Activated CD4-positive, alpha-beta T cell treated with anti-CD3 and anti-CD28 coated beads for 4 hours (primary cell): Measurements from ENCODE around the gene CPAMD8.

Experiments used
- DNase-seq, 2 donors: peaks; one replicate each; pipeline ENCODE4 v3.0.0-alpha.2; 2020

The CPAMD8 gene

DNA sequence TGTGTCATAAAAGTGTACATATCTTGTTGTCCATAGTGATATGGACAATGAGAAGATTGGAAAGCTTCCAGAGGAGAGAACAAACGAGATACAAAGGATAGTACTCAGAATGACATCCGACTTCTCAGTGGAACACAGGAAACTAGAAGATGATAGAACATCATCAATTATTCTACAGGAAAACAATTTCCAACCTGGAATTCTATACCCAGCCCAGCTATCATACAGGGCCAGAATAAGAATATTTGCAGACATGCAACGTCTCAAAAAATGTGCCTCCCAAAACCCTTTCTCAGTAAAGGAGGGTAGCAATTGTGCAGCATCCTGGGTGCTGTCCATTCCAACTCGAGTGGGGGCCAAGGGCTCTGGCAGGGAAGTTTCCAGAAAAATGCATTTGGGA lies 113.8 kb downstream of the CPAMD8 start:
- DNase-seq: no peak

DNA sequence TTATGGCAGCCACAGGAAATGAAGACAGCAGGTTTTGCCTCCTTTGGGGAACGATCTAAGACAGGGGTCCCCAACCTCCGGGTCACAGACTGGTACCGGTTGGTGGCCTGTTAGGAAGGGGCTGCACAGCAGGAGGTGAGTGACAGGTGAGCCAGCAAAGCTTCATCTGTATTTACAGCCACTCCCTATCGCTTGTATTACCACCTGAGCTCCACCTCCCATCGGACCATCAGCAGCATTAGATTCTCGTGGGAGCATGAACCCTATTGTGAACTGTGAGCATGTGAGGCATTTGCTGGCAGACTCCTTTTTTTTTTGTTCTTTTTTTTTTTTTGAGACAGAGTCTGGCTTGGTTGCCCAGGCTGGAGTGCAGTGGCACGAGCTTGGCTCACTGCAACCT lies 115.6 kb downstream of the CPAMD8 start:
- no peak for DNase-seq

DNA sequence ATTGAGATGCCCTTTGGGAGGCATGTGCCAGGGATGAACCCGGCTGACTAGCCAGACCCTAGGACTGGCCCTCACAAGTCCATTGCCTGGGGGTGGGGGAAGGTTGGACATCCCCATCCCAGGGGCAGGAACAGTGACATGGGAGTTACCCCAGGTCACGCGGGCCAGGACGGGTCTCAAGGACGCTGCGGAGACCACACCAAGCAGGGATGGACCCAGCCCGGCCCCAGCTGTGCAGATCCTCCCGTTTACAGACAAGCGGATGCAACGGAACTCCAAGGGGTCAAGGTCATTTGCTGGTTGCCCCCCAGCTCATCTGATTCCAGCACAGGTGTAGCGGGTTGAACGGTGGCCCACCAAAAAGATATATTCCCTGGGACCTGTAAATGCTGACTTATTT lies 117.9 kb downstream of the CPAMD8 start:
- no peak for DNase-seq

DNA sequence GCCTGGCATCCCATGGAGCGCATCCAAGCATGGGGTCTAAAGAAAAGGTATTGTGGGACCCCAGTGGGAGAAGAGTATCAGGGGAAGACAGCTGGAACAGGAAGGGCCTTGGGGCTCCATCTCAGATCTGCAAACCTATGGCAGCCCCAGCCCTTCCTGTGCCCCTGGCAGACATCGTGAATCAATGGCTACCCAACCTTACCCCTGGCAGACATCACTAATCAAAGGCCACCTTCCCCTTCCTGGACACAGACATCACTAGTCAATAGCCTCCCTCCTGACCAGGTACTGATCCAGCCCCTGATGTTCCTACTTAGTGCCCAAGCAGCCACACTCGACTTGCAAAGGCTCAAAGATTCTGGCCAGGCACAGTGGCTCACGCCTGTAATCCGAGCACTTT lies 122.0 kb downstream of the CPAMD8 start:
- no peak for DNase-seq

DNA sequence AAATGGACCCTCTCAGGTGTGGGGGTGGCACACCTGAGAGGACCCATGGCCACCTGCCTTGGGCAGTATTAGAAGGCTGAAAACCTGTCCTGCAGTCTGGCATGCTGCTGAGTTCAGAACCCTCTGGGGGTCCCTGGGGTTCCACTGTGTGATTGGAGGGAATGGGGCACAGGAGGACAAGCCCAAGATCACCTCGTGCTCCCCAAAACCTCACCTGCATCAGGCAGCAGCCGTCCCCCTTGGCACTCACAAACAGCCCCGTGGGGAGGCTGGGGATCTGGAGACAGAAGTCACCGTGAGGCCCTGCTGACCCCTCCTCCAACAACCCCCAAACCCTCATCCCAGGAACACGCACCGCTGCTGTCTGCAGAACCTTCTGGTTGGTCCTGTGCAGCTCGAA lies 123.3 kb downstream of the CPAMD8 start:
- DNase-seq: no peak

DNA sequence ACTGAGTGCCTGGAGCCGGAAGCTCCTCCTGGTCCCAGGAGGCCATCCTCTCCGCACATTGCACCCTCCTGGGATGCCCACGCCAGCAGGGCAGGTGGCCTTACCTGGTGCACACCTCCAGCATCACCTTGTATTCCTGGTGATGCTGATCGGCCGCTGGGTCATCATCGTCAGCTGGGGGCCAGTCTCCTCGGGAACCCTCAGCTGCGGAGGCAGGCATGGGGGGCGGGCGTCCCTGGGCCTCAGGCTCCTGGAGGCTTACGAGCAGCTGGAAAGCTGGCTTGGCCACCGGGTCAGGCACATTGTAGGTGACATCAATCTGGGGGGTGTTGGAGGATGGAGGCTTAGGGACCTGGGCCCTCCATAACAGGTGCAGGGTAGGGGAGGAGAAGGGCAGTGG lies 124.1 kb downstream of the CPAMD8 start:
- no peak for DNase-seq

DNA sequence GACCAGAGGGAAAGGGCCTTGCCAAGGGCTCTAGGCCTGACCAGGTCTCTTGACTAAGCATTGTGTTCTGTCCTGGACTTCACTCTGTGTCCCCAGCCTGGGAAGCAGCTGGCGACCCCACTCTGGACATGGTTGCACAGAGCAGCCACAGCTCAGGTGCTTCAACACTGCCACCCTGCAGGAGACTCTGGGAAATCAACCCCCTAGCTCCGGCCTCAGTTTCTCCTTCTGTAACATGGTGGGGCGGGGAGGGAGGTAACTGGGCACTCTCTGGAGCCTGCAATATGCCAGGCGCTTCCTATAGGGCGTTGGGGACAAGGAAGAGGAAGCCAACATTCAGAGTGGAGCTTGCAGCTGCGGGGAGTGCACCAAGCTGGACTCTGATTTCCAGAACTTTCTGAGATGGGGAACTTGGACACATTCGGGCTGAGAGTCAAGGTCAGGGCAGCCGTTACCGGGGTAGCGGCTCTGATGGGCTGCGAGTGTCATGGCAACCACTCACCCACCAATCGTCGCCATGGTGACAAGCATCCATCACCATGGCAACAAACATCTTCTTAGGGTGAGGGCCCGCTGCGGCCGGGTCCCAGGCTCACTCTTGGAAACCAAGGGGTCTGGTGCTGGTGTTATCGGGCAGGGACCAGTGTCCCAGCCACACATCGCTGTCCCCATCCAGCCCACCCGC lies 125.0 kb downstream of the CPAMD8 start:
- no peak for DNase-seq

DNA sequence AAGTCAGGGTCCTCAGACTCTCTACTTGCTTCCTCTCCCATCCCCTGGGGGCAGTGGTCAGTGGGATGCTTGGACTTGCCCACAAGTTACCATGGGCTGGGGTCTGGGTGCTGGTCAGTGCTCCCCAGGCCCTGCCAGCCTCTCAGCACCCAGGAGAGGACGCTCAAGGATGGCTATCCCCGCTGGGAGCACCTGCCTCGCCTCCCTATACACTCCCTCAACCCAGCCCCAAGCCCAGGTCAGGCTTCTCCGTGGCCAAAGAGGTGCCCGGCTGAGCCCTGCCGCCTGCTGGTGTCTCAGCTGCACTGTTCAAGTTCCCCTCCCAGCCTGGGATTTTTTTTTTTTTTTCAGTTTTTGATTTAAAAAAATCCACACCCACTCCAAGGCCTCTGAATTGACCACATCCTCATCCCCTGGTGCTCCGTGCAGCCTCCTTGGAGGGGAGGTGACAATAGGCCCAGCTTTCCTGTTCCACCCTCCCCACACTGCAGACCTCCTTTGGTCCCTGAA lies 127.0 kb downstream of the CPAMD8 start:
- no peak for DNase-seq

DNA sequence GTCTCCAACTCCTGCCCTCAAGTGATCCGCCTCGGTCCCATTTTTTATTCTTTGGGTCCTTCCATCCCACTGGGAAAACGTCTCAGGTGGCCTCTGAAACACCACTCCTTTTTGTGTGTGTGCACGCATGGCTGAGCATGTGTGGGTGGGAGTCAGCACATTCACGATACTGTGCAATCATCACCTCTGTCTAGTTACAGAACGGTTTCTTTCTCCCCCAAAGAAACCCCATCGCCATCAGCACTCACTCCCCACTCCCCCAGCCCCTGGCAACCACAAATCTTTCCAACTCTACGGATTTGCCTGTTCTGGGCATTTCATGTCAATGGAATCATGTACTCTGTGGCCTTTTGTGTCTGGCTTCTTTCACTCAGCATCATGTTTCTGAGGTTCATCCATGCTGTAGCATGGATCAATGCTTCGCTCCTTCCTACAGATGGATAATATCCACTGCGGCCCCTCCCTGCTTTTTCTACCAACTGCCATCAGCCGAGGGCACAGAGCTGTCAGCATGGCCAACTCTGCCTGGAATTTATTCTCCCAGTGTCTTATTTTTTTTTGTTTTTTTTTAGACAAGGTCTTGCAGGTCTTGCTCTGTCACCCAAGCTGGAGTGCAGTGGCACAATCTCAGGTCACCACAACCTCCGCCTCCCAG lies 128.1 kb downstream of the CPAMD8 start:
- no peak for DNase-seq

DNA sequence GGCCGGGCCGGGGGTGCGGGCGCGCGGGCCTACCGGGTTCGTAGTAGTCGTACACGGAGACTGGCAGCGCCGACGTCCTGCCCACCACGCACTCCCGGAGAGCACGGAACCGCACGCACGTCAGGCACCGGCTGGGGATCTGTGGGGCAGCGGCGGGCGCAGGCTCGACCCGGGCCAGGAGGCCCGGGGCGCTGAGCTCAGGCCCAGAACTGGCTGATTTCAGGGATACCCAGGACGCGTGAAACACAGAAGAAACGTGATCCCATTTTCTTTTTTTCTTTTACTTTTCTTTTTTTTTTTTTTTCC lies 128.8 kb downstream of the CPAMD8 start:
- no peak for DNase-seq

DNA sequence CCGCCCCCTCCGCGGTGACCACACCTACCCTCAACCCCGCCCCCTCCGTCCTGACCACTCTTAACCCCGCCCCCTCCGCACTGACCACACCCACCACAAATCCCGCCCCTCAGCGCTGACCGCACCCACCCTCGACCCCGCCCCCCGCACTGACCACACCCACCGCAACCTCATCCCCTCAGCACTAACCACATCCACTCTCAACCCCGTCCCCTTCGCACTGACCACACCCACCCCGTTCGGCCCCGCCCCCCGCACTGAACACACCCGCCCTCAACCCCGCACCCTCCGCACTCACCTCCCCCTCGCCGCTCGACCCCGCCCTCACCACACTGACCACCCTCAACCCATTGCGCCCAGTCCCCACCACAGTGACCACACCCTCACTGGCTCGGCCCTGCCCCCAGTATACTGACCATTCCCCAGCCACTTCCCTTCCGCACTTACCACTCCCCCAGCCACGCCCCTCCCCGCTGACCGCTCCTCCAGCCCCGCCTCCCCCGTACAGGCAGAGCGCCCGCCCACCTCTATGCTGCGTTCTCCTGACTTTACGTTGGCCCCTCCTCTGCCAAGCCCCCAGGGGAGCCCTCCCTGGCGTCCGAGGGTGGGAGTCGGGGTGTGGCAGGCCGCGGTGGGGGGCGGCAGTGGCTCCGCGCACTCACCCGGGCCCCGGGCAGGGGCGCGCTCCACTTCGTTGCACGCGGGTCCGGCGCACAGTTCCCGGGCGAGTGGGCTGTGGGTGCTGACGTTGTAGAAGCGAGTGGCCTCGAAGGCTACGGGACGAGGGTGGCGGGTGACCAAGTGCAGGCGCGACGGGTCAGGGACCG lies 129.4 kb downstream of the CPAMD8 start:
- peak; percentile 33 to 63 for DNase-seq

DNA sequence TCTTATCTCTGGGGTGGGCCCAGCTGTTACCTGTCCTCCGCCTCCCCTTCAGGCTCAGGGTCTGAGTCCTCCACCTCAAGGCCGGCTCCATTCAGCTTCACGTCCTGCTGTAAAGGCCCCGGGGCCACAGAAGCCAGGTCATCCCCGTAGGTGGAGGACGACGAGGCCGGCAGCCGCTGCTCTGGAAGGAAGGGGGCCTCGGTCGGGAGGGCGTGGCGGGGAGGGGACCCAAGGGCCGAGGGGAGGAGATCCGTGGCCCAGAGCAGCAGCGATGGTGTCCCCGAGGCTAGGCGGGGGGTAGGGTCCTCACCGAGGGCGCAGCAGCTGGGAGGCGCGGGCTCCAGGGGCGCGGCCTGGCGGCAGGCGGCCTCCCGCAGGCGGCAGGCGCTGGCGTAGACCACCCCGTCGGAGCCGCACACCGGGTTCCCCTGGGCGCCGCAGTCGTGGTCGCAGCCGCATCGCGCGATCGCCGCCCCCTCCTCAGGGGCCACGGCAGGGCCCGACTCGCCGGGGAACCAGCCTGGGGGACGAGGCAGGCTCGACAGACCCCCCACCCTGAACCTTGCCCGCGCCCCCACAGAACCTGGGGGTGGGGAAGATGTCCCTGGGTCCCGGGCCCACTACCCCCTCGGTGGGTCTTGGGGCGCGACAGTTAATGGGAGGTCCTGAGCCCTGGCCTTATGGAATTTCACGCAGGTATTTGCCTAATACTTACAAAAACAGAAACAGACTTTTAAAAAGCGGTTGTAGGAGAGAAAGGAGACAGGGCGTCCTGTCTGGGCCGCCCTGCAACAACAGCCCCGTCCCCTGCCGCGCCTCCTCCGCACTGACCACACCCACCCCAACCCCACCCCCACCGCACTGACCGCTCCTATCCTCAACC lies 130.2 kb downstream of the CPAMD8 start:
- no peak for DNase-seq

DNA sequence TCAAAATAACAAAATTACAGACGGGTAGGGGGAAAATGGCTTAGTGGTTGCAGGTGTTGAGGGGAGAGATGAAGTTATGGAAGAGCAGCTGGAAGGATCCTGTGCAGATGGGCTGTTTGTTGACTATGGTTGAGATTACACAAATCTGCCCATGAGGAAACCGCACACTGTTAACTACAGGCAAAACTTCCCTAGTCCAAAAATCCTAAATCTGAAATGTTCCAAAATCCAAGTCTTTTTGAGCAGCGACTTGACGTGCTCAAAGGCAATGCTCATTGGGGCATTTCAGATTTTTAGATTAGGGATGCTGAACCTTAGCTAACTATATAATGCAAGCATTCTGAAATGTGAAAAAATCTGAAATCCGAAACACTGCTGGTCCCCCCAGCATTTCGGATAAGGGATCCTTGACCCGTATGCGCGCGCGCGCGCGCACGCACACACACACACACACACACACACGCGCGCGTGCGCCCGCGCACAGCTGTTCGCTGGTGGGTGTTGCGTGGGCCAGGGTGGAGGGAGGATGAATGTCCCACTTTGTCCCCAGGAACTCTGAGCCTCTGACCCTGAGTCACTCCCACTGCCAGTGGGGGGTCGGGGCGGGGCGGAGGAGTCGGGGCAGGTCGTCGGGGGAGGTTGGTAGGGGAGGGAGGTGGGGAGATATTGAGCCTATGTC lies 131.0 kb downstream of the CPAMD8 start:
- no peak for DNase-seq

DNA sequence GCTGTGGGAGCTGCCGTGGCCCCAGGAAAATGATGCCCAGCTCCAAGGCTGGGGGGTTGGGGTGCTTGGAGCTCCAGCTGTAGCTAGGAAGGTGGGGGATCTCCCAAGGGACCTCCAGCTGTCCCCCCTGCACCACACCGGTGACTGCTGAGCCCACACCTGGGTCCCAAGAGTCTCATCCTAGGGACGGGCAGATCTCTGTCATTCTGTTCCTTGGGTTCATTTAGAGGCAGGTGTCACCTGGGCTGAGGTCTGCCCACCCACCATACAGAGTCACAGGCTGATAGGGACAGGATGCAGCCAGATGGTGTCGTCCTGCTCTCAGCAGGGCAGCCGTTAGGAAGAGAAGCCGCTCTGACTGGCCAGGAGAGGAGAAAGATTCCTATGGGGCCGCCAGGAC lies 132.5 kb downstream of the CPAMD8 start:
- no peak for DNase-seq

DNA sequence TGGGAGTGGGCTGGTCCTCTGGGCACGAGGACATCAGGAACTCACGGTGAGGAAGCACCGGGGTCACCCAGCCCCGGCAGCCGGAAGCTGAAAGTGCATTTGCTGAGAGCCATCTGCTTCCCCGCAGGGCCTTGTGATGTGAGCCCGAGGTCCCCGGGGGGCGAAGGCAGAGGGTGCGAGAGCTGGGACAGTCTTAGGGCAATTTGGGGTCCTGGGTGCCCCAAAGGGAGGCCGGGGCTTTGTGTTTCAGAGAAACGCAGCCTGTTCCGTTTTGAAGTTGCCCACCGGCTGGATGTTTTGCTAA lies 133.0 kb downstream of the CPAMD8 start:
- no peak for DNase-seq

DNA sequence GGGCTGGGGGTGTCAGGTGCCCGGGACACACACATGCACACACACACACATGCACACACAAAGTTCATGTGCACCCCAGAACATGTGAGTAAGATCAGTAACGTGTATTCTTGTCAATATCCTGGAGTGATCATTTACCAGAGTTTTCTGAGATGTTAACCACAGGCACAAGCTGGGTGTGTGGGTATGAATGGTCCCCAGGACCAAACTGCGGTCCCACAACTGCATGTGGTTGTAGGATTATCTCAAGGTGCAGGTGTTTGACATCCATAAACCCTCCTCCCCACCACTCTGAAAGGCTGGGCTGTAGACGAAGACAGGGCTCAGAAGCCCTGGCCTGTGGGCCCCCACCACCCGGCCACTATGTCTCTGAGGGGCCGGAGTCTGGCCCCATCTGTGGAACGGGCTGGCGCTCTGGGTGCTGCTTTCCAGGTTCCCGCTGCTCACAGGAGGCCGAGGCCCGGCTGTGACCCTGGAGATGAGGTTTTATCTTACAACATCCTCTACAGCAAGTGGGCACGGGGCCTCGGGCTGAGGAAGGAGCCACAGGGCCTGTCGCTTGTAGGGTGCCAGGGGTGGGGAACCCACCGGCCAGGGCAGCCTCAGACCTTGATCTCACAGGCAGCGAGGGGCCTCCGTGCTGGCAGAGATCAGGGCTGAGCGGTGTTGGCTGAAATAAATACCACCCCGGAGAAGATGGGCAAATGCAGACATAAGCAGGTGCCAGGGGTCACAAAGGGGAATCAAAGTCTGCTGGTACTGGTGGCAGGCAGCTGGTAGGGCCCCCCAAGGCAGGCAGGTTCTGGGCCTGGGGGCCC lies 133.5 kb downstream of the CPAMD8 start:
- DNase-seq: no peak

DNA sequence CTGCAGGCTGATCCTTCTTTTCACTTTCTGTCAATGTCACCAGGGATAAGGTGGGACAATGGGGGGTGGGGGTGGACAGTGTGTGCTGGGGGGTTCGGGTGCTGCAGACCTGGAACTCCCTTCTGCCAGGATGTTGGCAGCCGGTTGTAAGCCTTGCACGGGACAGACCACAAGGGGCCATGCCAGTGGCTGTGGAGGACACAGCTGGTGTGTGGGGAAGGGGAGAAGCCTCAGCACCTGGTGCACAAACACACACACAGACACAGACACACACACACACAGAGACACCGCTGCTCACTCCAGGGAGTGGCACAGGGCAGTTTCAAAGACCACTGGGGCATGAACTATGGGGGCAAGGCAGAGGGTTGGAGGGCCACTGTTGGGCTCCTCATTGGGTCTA lies 134.2 kb downstream of the CPAMD8 start:
- no peak for DNase-seq

DNA sequence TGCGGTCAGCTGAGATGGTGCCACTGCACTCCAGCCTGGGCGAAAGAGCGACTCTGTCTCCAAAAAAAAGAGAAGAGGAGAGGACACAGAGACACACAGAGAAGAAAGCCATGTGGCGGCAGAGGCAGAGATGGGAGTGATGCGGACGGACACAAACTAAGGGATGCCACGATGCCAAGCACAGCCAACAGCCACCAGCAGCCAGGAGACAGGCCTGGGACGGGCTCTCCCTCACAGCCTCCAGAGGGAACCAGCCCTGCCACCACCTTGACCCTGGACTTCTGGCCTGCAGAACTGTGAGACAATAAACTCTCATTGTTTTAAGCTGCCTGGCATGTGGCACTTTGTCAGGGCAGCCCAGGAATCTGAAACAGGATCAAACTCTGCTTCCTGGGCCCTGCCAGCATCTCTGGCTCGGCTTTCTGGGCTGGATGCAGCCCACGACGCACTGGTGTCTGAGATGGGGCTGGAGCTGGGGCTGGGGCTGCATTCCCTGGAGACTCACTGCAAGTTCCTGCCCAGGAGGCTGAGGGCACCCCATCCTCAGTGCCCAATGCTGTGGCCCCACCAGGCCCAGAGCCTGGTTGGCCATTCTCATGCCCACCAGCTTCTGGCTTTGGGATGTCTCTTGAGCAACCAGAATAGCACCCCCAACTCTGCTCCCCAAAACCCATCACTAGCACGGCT lies 134.8 kb downstream of the CPAMD8 start:
- no peak for DNase-seq

DNA sequence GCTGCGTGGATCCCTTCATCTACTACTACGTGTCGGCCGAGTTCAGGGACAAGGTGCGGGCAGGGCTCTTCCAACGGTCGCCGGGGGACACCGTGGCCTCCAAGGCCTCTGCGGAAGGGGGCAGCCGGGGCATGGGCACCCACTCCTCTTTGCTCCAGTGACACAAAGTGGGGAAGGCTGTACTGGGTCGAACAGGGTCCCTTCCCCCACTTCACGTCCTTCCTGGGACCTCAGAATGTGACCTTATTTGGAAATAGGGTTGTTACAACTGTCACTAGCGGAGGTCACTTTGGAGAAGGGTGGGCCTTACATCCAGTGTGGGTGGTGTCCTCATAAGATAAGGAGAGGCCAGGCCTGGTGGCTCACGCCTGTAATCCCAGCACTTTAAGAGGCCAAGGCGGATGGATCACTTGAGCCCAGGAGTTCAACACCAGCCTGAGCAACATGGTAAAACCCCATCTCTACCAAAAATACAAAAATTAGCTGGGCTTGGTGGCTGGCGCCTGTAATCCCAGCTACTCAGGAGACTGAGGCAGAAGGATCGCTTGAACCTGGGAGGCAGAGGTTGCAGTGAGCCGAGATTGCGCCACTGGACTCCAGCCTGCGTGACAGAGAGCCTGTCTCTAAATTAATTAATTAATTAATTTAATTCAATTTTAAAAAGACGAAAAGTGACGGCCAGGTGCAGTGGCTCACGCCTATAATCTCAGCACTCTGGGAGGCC lies 136.0 kb downstream of the CPAMD8 start:
- no peak for DNase-seq

DNA sequence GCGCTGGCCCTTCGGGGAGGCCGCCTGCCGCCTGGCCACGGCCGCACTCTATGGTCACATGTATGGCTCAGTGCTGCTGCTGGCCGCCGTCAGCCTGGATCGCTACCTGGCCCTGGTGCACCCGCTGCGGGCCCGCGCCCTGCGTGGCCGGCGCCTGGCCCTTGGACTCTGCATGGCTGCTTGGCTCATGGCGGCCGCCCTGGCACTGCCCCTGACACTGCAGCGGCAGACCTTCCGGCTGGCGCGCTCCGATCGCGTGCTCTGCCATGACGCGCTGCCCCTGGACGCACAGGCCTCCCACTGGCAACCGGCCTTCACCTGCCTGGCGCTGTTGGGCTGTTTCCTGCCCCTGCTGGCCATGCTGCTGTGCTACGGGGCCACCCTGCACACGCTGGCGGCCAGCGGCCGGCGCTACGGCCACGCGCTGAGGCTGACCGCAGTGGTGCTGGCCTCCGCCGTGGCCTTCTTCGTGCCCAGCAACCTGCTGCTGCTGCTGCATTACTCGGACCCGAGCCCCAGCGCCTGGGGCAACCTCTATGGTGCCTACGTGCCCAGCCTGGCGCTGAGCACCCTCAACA lies 136.6 kb downstream of the CPAMD8 start:
- no peak for DNase-seq
